Activated naive CD4-positive, alpha-beta T cell treated with anti-CD3 and anti-CD28 coated beads for 36 hours (primary cell): Measurements from ENCODE around the gene GRP. TPM values are rescaled to one million over a fixed set of nuclear protein-coding genes. Genes with fewer than 3 reads are reported as not detected.
"Not testable (repeated sequence)": the region's sequence is repeated elsewhere in the genome, so short reads cannot be mapped to it uniquely, and the experiment has no call there.

Experiments
- CTCF ChIA-PET: fragments of 350-600 bp; sonication (Branson Sonifier 250); formaldehyde crosslinking; loops from one replicate; lab custom pipeline; 2021; ENCODE audit warnings: antibody characterized with exemption; lab: Charles Lee
- DNase-seq: peaks from one replicate; pipeline ENCODE4 v3.0.0-alpha.2; 2020
- H3K27ac Mint-ChIP-seq: one replicate; pipeline ENCODE4 v1.8.0; 2021; ENCODE audit warnings: mild to moderate bottlenecking, mixed read lengths
- H3K27me3 Mint-ChIP-seq: one replicate; pipeline ENCODE4 v1.8.0; 2021; ENCODE audit warnings: low read depth, mixed read lengths
- H3K36me3 Mint-ChIP-seq: one replicate; pipeline ENCODE4 v1.8.0; 2021; ENCODE audit warnings: low read depth, mixed read lengths
- H3K4me1 Mint-ChIP-seq: one replicate; pipeline ENCODE4 v1.8.0; 2021; ENCODE audit warnings: low read depth, mixed read lengths
- H3K4me3 Mint-ChIP-seq: one replicate; pipeline ENCODE4 v1.8.0; 2021; ENCODE audit warnings: mild to moderate bottlenecking, moderate library complexity, mixed read lengths
- H3K9me3 Mint-ChIP-seq: one replicate; pipeline ENCODE4 v1.8.0; 2021; ENCODE audit warnings: mixed read lengths
- intact Hi-C: fragments of 100-400 bp; cut with micrococcal nuclease; formaldehyde crosslinking; loops from one replicate; pipeline ENCODE4 v1.15.1; 2023
- total RNA-seq, 2 experiments: library from RNA; stranded (reverse); gene quantifications; one replicate each; pipeline ENCODE4 v1.2.3, GENCODE V29; 2021

The GRP gene
- total RNA-seq, 2 experiments from 2014 or later = not detected

DNA sequence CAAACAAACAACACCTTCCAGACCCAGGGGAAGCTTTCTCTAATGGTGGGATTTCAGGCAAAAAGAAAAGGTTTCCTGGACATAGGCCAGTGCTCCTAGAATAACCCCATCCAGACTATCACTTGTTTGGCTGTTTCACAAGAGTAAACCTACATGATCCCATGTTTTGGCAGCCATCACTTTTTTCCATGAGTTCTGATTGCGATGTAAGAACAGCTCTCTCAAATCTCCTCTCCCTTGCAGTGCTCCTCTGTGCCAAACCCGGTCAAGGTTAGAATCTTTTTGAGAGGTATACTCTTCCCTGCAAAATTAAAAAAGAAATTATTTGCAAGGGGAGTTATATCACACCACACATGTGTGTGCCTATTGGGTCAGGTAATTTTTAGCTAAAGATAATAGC is 11.9 kb downstream of the GRP start:
- no peak overlapping the region for H3K27ac Mint-ChIP-seq
- CTCF ChIA-PET = interaction anchor here (0.7 to 2.0 kb wide), 2 partner anchors 18 to 139 kb away, joined by 3 to 8 read pairs; no protein-coding TSS in a partner anchor
- H3K4me3 Mint-ChIP-seq = no peak overlapping the region
- H3K9me3 Mint-ChIP-seq = no peaks in the 10 kb centered on the region
- peaks cover 33% of the 10 kb centered on the region for H3K27me3 Mint-ChIP-seq
- no peaks in the 10 kb centered on the region for H3K4me1 Mint-ChIP-seq
- no peaks in the 10 kb centered on the region for H3K36me3 Mint-ChIP-seq
- no peak for DNase-seq
- intact Hi-C loops = no loop called here

DNA sequence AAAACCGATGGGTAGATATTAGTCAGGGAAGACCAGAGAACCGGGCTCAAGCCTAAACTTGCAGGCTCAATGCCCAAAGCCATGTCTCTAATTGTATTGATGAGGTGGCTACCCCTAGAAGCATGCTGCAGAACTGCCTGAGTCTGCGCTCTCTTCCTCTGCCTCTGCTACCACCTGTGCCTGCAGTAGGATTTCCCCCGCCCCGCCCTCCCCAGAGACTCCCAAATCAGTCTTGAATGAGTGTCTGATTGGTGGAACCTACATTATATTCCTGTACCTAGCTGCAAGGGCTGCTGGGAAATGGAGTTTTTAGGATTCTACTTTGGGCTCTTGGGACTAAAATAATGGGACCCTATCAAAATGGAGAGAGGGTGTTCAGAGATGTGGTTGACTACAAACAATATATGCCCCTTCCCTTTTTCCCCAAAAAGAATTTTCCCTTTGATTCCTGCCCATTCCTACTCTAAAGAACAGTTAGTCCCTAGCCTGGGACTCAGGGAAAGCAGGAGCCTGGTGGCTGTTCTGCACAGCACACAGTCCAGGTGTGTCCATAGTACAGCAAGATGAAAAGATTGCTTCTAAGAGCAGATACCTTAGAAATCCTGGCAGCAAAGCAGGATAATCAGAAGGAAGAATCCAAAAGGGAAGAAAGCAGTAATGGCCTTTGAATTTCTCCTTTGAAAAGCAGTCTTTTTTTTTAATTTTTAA is 12.5 kb downstream of the GRP start:
- H3K9me3 Mint-ChIP-seq = no peaks in the 10 kb centered on the region
- CTCF ChIA-PET = interaction anchor here (0.7 kb wide), 1 partner anchor 139 kb away, joined by 3 read pairs; no protein-coding TSS in a partner anchor
- H3K4me1 Mint-ChIP-seq = no peaks in the 10 kb centered on the region
- H3K27me3 Mint-ChIP-seq = peaks cover 32% of the 10 kb centered on the region
- DNase-seq = no peak
- no peak overlapping the region for H3K27ac Mint-ChIP-seq
- no peaks in the 10 kb centered on the region for H3K36me3 Mint-ChIP-seq
- no peak overlapping the region for H3K4me3 Mint-ChIP-seq
- intact Hi-C loops = no loop called here

DNA sequence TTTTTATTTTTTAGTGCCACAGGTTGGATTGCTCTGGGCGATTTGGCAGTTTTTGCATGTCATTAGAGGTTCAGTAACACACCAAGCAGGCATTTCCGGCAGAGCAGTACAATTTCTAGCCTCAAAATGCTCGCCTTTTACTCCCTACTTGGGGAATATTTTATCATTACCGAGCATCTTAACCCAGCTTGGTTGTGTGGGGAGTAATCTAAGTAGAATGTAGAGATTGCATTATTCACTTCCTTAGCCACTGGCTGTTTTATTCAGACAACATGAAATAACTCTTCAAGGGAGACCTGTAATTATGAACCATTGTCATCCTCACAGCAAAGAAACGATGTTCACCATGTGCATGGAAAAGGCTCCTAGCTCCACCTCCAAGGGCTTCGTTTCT is 13.1 kb downstream of the GRP start:
- no peaks in the 10 kb centered on the region for H3K36me3 Mint-ChIP-seq
- CTCF ChIA-PET = no interaction called here
- no peaks in the 10 kb centered on the region for H3K4me1 Mint-ChIP-seq
- intact Hi-C loops = no loop called here
- H3K27me3 Mint-ChIP-seq = peaks cover 36% of the 10 kb centered on the region
- no peak overlapping the region for H3K27ac Mint-ChIP-seq
- H3K9me3 Mint-ChIP-seq = no peaks in the 10 kb centered on the region
- no peak overlapping the region for H3K4me3 Mint-ChIP-seq
- DNase-seq = no peak

DNA sequence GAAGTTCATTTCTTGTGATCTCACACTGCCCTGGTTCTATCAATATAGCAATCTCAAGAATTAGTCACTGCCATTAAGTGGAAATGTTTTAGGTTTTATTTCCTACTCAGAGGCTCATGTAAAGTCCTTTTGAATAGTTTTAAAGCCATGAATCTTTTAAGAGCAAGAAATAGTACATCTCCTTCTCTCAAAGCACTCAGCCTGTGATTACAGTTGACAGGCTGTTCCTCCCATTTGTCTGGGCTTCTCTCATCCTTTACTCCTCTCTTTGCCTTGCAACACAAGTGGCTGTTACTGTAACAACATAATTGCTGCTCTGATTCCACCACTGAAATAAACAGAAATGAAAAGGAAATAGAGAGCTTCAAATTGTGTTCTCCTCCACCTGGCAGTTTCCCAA is 18.4 kb downstream of the GRP start:
- Mint-ChIP-seq H3K9me3 (no peaks in the 10 kb centered on the region), H3K27ac (no peak overlapping the region), H3K27me3 (peaks cover 23% of the 10 kb centered on the region), H3K4me1 (no peaks in the 10 kb centered on the region), H3K36me3 (no peaks in the 10 kb centered on the region), H3K4me3 (no peak overlapping the region)
- intact Hi-C loops = no loop called here
- DNase-seq = no peak
- CTCF ChIA-PET = interaction anchor here (1.0 kb wide), 1 partner anchor 48 kb away, joined by 3 read pairs; no protein-coding TSS in a partner anchor

DNA sequence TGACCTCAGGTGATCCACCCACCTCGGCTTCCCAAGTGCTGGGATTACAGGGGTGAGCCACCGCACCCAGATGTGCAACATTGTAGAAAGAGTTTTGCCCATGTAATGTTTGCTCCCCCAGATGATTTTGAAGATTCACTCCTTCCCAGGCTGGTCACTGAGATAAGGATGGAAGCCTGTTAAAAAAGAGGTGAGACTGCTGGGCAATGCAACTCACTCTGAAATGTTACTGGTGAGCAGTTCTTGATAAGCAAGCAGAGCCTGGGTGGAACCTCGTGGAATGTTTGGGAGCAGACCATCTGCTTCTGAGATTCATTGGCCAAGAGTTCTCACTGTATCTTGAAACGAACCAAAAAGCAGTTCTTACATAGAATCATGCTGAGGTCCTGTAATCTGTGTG is 19.7 kb downstream of the GRP start:
- Mint-ChIP-seq H3K4me3 (no peak overlapping the region), H3K4me1 (no peaks in the 10 kb centered on the region), H3K36me3 (no peaks in the 10 kb centered on the region), H3K9me3 (no peaks in the 10 kb centered on the region), H3K27me3 (peaks cover 29% of the 10 kb centered on the region), H3K27ac (no peak overlapping the region)
- CTCF ChIA-PET = interaction anchor here (0.7 kb wide), 1 partner anchor 9 kb away, joined by 3 read pairs; no protein-coding TSS in a partner anchor
- no peak for DNase-seq
- intact Hi-C loops = no loop called here

DNA sequence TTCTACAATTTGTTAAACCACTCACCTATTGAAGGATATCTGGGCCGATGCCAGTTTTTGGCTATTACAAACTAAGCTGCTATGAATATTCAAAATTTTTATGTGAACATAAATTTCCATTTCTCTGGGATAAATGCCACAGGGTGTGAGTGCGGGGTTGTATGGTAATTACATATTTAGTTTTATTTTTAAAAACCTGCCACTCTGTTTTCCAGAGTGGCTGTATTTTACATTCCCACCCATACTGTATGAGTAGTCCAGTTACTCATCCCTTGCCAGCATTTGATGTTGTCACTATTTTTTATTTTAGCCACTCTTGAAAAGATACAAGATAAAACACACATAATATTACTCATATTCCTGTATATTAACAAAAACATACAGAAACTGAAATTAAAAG is 22.9 kb downstream of the GRP start:
- H3K27me3 Mint-ChIP-seq = peaks cover 40% of the 10 kb centered on the region
- intact Hi-C loops = no loop called here
- CTCF ChIA-PET = no interaction called here

DNA sequence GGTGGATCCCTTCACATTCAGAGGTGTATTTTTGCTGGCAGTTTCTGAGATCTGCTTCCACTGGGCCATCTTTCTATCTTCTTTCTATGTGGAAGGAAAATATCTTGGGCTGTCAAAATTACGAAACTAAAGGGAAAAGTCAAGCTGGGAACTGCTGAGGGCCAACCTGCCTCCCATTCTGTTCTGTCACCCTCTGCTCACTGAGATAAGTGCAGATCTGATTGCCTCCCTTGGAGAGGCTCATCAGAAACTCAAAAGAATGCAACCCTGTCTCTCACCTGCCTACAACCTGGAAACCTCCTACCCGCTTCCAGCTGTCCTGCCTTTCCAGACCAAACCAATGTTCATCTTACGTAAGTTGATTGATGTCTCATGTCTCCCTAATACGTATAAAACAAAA is 26.8 kb downstream of the GRP start:
- no peak for DNase-seq
- Mint-ChIP-seq H3K36me3 (no peaks in the 10 kb centered on the region), H3K27me3 (peaks cover 54% of the 10 kb centered on the region), H3K4me3 (no peak overlapping the region), H3K4me1 (no peaks in the 10 kb centered on the region), H3K27ac (no peak overlapping the region), H3K9me3 (no peaks in the 10 kb centered on the region)
- CTCF ChIA-PET = interaction anchor here (1.4 to 3.1 kb wide), 2 partner anchors 62 to 156 kb away, joined by 4 to 22 read pairs; no protein-coding TSS in a partner anchor
- intact Hi-C loops = no loop called here

More for the DNA sequence above, 22.9 kb downstream of the GRP start:
- H3K27ac Mint-ChIP-seq = no peak overlapping the region
- H3K9me3 Mint-ChIP-seq = no peaks in the 10 kb centered on the region
- no peaks in the 10 kb centered on the region for H3K36me3 Mint-ChIP-seq
- DNase-seq = no peak
- H3K4me3 Mint-ChIP-seq = no peak overlapping the region
- no peaks in the 10 kb centered on the region for H3K4me1 Mint-ChIP-seq

DNA sequence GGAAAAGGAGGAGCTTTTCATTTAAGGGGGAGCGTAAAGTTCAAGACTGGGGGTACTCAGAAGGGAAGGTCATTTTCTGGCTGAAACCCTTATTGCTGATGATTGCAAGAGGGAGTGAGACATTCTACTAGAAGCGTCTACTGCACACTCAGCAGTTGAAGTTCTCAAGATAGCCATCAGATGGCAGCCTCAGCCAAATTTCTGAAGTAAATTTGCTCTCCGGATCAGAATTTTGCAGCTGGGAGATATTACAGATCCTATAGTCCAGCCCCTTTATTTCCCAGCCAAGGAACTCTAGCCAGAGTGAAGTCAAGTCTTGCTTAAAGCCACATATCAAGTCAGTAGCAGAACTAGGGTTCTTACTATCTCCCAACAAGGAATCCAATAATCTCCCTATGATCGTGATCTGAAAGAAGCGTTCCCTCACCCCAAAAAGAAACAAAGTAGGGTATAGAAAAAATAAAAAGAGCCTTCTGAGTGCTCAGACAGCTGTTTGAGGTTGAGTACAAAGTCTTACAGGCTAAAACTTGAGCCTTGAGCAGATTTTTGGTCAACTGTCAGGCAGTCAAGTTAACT is 29.3 kb downstream of the GRP start:
- CTCF ChIA-PET = interaction anchor here (0.7 to 3.1 kb wide), 19 partner anchors 9 to 164 kb away, joined by 3 to 61 read pairs (median 4); no protein-coding TSS in a partner anchor
- no peaks in the 10 kb centered on the region for H3K4me1 Mint-ChIP-seq
- H3K27ac Mint-ChIP-seq = no peak overlapping the region
- no peak overlapping the region for H3K4me3 Mint-ChIP-seq
- peaks cover 54% of the 10 kb centered on the region for H3K27me3 Mint-ChIP-seq
- H3K9me3 Mint-ChIP-seq = no peaks in the 10 kb centered on the region
- DNase-seq = peak; percentile 66
- no peaks in the 10 kb centered on the region for H3K36me3 Mint-ChIP-seq
- intact Hi-C loops = loop anchor here (1.0 to 2.0 kb wide), 3 partner anchors 24 to 154 kb away; partner anchors contain the start of gene RAX

DNA sequence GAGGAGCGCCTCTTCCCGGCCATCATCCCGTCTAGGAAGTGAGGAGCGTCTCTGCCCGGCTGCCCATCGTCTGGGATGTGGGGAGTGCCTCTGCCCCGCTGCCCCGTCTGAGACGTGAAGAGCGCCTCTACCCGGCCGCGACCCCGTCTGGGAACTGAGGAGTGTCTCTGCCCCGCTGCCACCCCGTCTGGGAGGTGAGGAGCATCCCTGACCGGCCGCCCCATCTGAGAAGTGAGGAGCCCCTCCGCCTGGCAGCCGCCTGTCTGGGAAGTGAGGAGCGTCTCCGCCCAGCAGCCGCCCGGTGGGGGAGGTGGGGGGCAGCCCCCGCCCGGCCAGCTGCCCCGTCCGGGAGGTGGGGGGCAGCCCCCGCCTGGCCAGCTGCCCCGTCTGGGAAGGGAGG is 35.5 kb downstream of the GRP start:
- H3K4me3 Mint-ChIP-seq, H3K36me3 Mint-ChIP-seq, CTCF ChIA-PET, H3K9me3 Mint-ChIP-seq, intact Hi-C loops, H3K27ac Mint-ChIP-seq, H3K4me1 Mint-ChIP-seq, DNase-seq: not testable (repeated sequence)
- peaks cover 36% of the 10 kb centered on the region for H3K27me3 Mint-ChIP-seq

DNA sequence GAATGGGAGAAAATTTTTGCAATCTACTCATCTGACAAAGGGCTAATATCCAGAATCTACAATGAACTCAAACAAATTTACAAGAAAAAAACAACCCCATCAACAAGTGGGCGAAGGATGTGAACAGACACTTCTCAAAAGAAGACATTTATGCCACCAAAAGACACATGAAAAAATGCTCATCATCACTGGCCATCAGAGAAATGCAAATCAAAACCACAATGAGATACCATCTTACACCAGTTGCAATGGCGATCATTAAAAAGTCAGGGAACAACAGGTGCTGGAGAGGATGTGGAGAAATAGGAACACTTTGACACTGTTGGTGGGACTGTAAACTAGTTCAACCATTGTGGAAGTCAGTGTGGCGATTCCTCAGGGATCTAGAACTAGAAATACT is 41.9 kb downstream of the GRP start:
- DNase-seq, CTCF ChIA-PET, intact Hi-C loops, H3K36me3 Mint-ChIP-seq, H3K9me3 Mint-ChIP-seq, H3K4me3 Mint-ChIP-seq, H3K27ac Mint-ChIP-seq, H3K4me1 Mint-ChIP-seq: not testable (repeated sequence)
- H3K27me3 Mint-ChIP-seq = peaks cover 61% of the 10 kb centered on the region

DNA sequence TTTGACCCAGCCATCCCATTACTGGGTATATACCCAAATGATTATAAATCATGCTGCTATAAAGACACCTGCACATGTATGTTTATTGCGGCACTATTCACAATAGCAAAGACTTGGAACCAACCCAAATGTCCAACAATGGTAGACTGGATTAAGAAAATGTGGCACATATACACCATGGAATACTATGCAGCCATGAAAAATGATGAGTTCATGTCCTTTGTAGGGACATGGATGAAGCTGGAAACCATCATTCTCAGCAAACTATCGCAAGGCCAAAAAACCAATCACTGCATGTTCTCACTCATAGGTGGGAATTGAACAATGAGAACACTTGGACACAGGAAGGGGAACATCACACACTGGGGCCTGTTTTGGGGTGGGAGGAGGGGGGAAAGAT is 42.3 kb downstream of the GRP start:
- CTCF ChIA-PET, H3K9me3 Mint-ChIP-seq, H3K4me1 Mint-ChIP-seq, intact Hi-C loops, DNase-seq, H3K36me3 Mint-ChIP-seq, H3K4me3 Mint-ChIP-seq, H3K27ac Mint-ChIP-seq: not testable (repeated sequence)
- peaks cover 64% of the 10 kb centered on the region for H3K27me3 Mint-ChIP-seq

DNA sequence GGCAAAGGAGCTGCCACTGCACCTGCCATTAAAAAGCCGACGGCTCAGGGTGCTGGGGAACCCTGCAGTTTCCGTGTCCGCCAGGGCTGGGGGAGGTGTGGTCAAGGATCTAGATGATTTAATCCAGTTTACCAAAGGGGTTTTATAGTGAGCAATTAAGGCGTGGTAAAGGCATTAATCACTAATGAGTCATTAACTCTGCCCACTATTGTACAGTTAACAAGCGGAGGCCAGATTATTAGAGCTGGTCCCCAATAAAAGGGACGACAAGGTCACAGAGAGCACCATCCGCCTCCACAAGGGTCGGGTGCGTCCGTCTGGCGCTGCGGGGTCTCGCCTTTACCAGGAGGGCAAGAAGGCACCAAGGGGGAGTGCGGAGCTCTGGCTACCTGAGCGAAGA is 43.7 kb downstream of the GRP start:
- intact Hi-C loops = no loop called here

More for the DNA sequence above, 43.7 kb downstream of the GRP start:
- Mint-ChIP-seq H3K27ac (no peak overlapping the region), H3K27me3 (peaks cover 75% of the 10 kb centered on the region), H3K4me3 (no peak overlapping the region), H3K4me1 (peaks cover 12% of the 10 kb centered on the region), H3K9me3 (no peaks in the 10 kb centered on the region), H3K36me3 (no peaks in the 10 kb centered on the region)
- CTCF ChIA-PET = interaction anchor here (1.1 to 1.2 kb wide), 3 partner anchors 9 to 44 kb away, joined by 3 read pairs; partner anchors contain the start of gene RAX
- no peak for DNase-seq
